ENCODE results near the gene REM2. TPM values are rescaled to one million over a fixed set of nuclear protein-coding genes. Genes with fewer than 3 reads are reported as not detected.

REM2 gene
- total RNA-seq, 1 experiment from 2014 or later, result 1.2 TPM

DNA sequence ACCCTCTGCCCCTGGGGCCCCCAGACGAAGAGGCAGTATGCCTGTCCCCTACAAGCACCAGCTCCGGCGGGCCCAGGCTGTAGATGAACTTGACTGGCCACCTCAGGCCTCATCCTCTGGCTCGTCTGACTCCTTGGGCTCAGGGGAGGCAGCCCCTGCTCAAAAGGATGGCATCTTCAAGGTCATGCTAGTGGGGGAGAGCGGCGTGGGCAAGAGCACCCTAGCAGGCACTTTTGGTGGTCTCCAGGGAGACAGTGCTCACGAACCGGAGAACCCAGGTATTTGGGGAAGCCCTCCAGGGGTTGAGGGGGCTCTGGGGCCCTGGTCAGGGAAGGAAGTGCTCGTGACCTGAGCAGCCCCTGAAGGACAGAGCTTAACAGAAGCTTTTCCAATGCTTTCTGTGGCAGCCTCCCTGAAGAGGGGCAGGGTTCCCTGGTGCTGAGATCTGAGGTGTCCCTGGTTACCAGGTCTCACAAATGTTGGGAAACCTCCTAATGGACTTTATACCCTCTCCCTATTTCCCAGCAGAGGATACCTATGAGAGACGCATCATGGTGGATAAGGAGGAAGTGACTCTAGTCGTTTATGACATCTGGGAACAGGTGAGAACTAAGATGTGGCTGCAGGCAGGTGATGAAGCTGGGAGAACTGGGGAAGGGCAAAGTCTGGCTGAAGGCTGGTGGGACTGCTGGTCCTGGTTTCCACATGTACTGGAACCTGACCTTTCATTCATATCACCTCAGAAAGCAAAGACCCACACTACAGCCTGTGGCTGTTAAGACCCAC is 1.9 kb downstream of the REM2 start:
- Histone ChIP-seq H3K23me2 (ENCODE audit: insufficient read length, low read depth, low read length, poor library complexity, severe bottlenecking) (peaks cover 13% of the 10 kb centered on the region), H3K4me1 (ENCODE audit: insufficient read depth, low read length) (no peaks in the 10 kb centered on the region; the same call in 1 of the 2 replicates), H2BK15ac (ENCODE audit: low read depth, low read length) (no peak overlapping the region), H3K9ac (ENCODE audit: extremely low read depth, insufficient read length, low read length) (no peak overlapping the region), H3K23ac (ENCODE audit: insufficient read length, low read depth, low read length) (no peak overlapping the region), H2BK5ac (ENCODE audit: insufficient read length, low read length) (no peak overlapping the region), H3K56ac (ENCODE audit: insufficient read length, low read depth, low read length) (no peak overlapping the region), H3K27ac (ENCODE audit: insufficient read length, low read depth, low read length) (no peak overlapping the region), H3K14ac (ENCODE audit: insufficient read depth, low read length) (no peak overlapping the region), H2BK120ac (ENCODE audit: low read depth, low read length, poor library complexity, severe bottlenecking) (no peak overlapping the region), H4K8ac (replicated peaks; ENCODE audit: insufficient read length, low read depth, low read length) (no peak overlapping the region), H3K18ac (ENCODE audit: insufficient read length, low read depth, low read length) (no peak overlapping the region), H3K4me2 (ENCODE audit: insufficient read depth, insufficient read length, low read length) (no peak overlapping the region), H3K9me3 (ENCODE audit: control insufficient read depth, low read depth, low read length) (no peaks in the 10 kb centered on the region), H2BK12ac (ENCODE audit: insufficient read length, low read depth, low read length) (no peak overlapping the region), H2BK20ac (ENCODE audit: low read depth, low read length, poor library complexity, severe bottlenecking) (no peak overlapping the region), H3K79me2 (ENCODE audit: insufficient read depth, low read length) (no peaks in the 10 kb centered on the region), H4K91ac (ENCODE audit: insufficient read length, low read depth, low read length) (no peak overlapping the region), H3K79me1 (ENCODE audit: insufficient read depth, low read depth, low read length, poor library complexity, severe bottlenecking) (no peaks in the 10 kb centered on the region), H3K4ac (ENCODE audit: low read depth, low read length) (no peak overlapping the region), H2AFZ (ENCODE audit: low read length) (no peak overlapping the region), H4K5ac (ENCODE audit: insufficient read length, low read depth, low read length) (no peak overlapping the region), H4K20me1 (ENCODE audit: control insufficient read depth, insufficient read depth, insufficient read length) (no peaks in the 10 kb centered on the region), H3T11ph (ENCODE audit: low read length) (no peak overlapping the region), H2AK5ac (ENCODE audit: insufficient read length, low read length) (no peak overlapping the region), H3K27me3 (ENCODE audit: insufficient read depth, low read length) (peaks cover 3% of the 10 kb centered on the region; the same call in 1 of the 2 replicates)
- no CpG with 5 or more reads among the region's 11 CpGs for WGBS (ENCODE audit: extremely low coverage, insufficient read length, low lambda C conversion rate)
- Mint-ChIP-seq H3K36me3 (ENCODE audit: insufficient read depth in 1 of 3, low read depth in 3 of 3) (peaks cover 0 to 11% (median 6%) of the 10 kb centered on the region in 3 experiments; a peak in 3 of 7 replicates), H3K4me3 (peak overlapping the region in 1 of 2 experiments; percentile 54; a peak in 2 of 5 replicates), H3K27me3 (ENCODE audit: low read depth) (peaks cover 37% of the 10 kb centered on the region), H3K9me3 (no peaks in the 10 kb centered on the region; a peak in 1 of 5 replicates), H3K4me1 (peaks cover 35 to 42% of the 10 kb centered on the region in 2 experiments), H3K27ac (no peak overlapping the region)
- no peak for TF ChIP-seq CTCF (conservative IDR thresholded peaks at IDR 0.05)
- DNase-seq, result no peak
